K562 (cell line): Measurements from ENCODE around the gene MAML3. TPM values are rescaled to one million over a fixed set of nuclear protein-coding genes. Genes with fewer than 3 reads are reported as not detected.

ENCODE experiments used
- ATAC-seq: fragments of 200-7000 bp; cut with Tn5 transposase; 3 replicates; pipeline ENCODE4 v1.9.1; 2020; ENCODE audit warnings: moderate library complexity
- BruUV-seq: library from RNA; stranded (reverse); fragments of 400-500 nt; replicated peaks from 2 replicates; lab custom pipeline; 2021; lab: Mats Ljungman, UMichigan
- CTCF ChIA-PET: fragments of 300-600 bp; formaldehyde crosslinking; extraction: SDS; loops from one replicate; lab custom pipeline; 2021; ENCODE audit warnings: low intra/inter-chr PET ratio; lab: Yijun Ruan, JAX
- POLR2A ChIA-PET: fragments of 300-600, 350-650 bp; sonication (Branson Sonifier 250); formaldehyde crosslinking; extraction: SDS; loops from one replicate; lab custom pipeline; 2021; ENCODE audit warnings: antibody characterized with exemption, inconsistent platforms; lab: Yijun Ruan, JAX
- DNase-seq, 4 experiments: peaks; one replicate each; pipeline versions ENCODE4 v3.0.0 to v3.0.0-alpha.2; 2011 to 2018; ENCODE audit warnings: low spot score in 3 of 4, mixed read lengths in 3 of 4; ENCODE audit errors: extremely low read depth in 1 of 4
- FAIRE-seq: peaks from 2 replicates; lab custom pipeline; 2011; peaks lifted over from hg19 to GRCh38; lab: Jason Lieb, UNC
- H2AFZ ChIP-seq: 2 replicates; pipeline ENCODE4 v1.6.0; 2011; ENCODE audit warnings: low read depth, low read length, control low read depth, inconsistent platforms
- H3K27ac ChIP-seq: fragments of 200-600 bp; 3 replicates; pipeline ENCODE4 v1.8.0; 2011; ENCODE audit warnings: low read depth, mild to moderate bottlenecking, control low read depth, inconsistent platforms, low read length, moderate library complexity, mixed read lengths; ENCODE audit errors: extremely low read depth
- H3K27me3 ChIP-seq, 2 experiments: fragments of 300-600 bp in 1 of 2; 2 replicates in 1 of 2; 3 replicates in 1 of 2; pipeline versions ENCODE4 v1.6.0 to v1.8.0; 2011; ENCODE audit warnings: inconsistent platforms in 2 of 2, low read length in 2 of 2, mild to moderate bottlenecking in 1 of 2, mixed read lengths in 1 of 2, moderate library complexity in 1 of 2; ENCODE audit not compliant: control insufficient read depth in 2 of 2, insufficient read depth in 2 of 2
- H3K36me3 ChIP-seq: fragments of 300-600 bp; 3 replicates; pipeline ENCODE4 v1.8.0; 2011; ENCODE audit warnings: mild to moderate bottlenecking, low read length, inconsistent platforms; ENCODE audit not compliant: control insufficient read depth, insufficient read depth
- H3K4me1 ChIP-seq, 2 experiments: fragments of 200-600 bp in 1 of 2; replicated peaks in 1 of 2; 2 replicates in 1 of 2; 3 replicates in 1 of 2; pipeline versions ENCODE4 v1.5.1 to v1.8.0; 2011; ENCODE audit warnings: inconsistent platforms in 2 of 2, low read length in 2 of 2, mild to moderate bottlenecking in 1 of 2, mixed read lengths in 1 of 2, moderate library complexity in 1 of 2; ENCODE audit not compliant: control insufficient read depth in 2 of 2, insufficient read depth in 2 of 2
- H3K4me2 ChIP-seq: 2 replicates; pipeline ENCODE4 v1.6.1; 2011; ENCODE audit warnings: low read length, control low read depth, inconsistent platforms, mixed read lengths; ENCODE audit not compliant: insufficient read depth
- H3K4me3 ChIP-seq: fragments of 200-600 bp; sonication (generic), shearing (Covaris generic); 2 replicates; pipeline ENCODE4 v1.5.1; 2016; ENCODE audit warnings: control low read depth, inconsistent platforms
- H3K79me2 ChIP-seq: fragments of 200-600 bp; 3 replicates; pipeline ENCODE4 v1.8.0; 2011; ENCODE audit warnings: low read length, inconsistent platforms; ENCODE audit not compliant: control insufficient read depth, insufficient read depth
- H3K9ac ChIP-seq, 2 experiments: 2 replicates each; pipeline versions ENCODE4 v1.6.0 to v1.6.1; 2011; ENCODE audit warnings: low read depth in 2 of 2, low read length in 2 of 2, control low read depth in 1 of 2, inconsistent platforms in 1 of 2, mild to moderate bottlenecking in 1 of 2, mixed read lengths in 1 of 2; ENCODE audit not compliant: insufficient read depth in 1 of 2
- H3K9me1 ChIP-seq: one replicate; pipeline ENCODE4 v1.6.0; 2011; ENCODE audit warnings: inconsistent platforms, mild to moderate bottlenecking, low read length, moderate library complexity; ENCODE audit not compliant: control insufficient read depth, insufficient read depth
- H3K9me3 ChIP-seq: replicated peaks from 2 replicates; pipeline ENCODE4 v1.5.1; 2011; ENCODE audit warnings: low read depth, low read length, inconsistent platforms; ENCODE audit not compliant: control insufficient read depth, insufficient read depth
- H4K20me1 ChIP-seq: replicated peaks from 2 replicates; pipeline ENCODE4 v1.6.1; 2011; ENCODE audit warnings: low read length, inconsistent platforms, mixed read lengths; ENCODE audit not compliant: control insufficient read depth, insufficient read depth
- FOXA1 ChIP-seq: fragments of 450-650 bp; IDR thresholded peaks from 2 replicates; pipeline ENCODE4 v1.6.1; 2016; ENCODE audit warnings: mild to moderate bottlenecking, borderline replicate concordance
- HDAC6 ChIP-seq: IDR thresholded peaks from 2 replicates; pipeline ENCODE4 v1.6.1; 2012; ENCODE audit warnings: low read depth, mild to moderate bottlenecking, control low read depth, inconsistent platforms, low read length, moderate library complexity
- MEIS2 ChIP-seq: fragments of 450-650 bp; IDR thresholded peaks from 2 replicates; pipeline ENCODE4 v1.6.1; 2014; ENCODE audit warnings: mild to moderate bottlenecking; ENCODE audit not compliant: partially characterized antibody
- RFX1 ChIP-seq: fragments of 450-650 bp; IDR thresholded peaks from 2 replicates; pipeline ENCODE4 v1.6.1; 2016; ENCODE audit warnings: mild to moderate bottlenecking, moderate library complexity
- ZC3H11A ChIP-seq: IDR thresholded peaks from 2 replicates; pipeline ENCODE4 v1.6.1; 2012; ENCODE audit warnings: low read depth, low read length, improper control_type of control experiment
- ZNF395 ChIP-seq: fragments of 200-800 bp; sonication (Bioruptor generic); IDR thresholded peaks from 2 replicates; pipeline ENCODE4 v1.6.1; 2017; ENCODE audit warnings: missing genetic modification characterization, missing compliant biosample characterization
- WGBS: fragments of 100-300 bp; shearing (Covaris generic); methylation state at CpG from one replicate; pipeline ENCODE4 v1.1.6; 2016; ENCODE audit warnings: low coverage, mixed read lengths; ENCODE audit not compliant: insufficient coverage; ENCODE audit errors: missing lambda C conversion rate; 5-methylcytosine and 5-hydroxymethylcytosine counted together
- in situ Hi-C: fragments of 300-500 bp; cut with MboI; formaldehyde crosslinking; loops from 4 replicates; pipeline ENCODE4 v1.15.0; 2018; ENCODE audit warnings: inconsistent platforms, mixed read lengths
- intact Hi-C: fragments of 100-400 bp; cut with micrococcal nuclease; formaldehyde crosslinking; loops from 2 replicates; pipeline ENCODE4 v1.14.2; 2022
- polyA plus RNA-seq, 8 experiments: library from polyadenylated mRNA; depleted of rRNA in 4 of 8; stranded (reverse) in 5 of 8; unstranded in 3 of 8; fragments of >200 nt; fragmentation: Nextera tagmentation in 2 of 8; fragmentation: Illumina TruSeq in 1 of 8; extraction: Ambion mirVana in 2 of 8; extraction: Trizol in 1 of 8; gene quantifications; 2 replicates each; pipeline versions ENCODE4 v1.2.1 to v1.2.3, GENCODE V29; 2011 to 2014; ENCODE audit warnings: inconsistent platforms in 1 of 8, missing spikeins in 1 of 8
- total RNA-seq, 7 experiments: library from RNA; depleted of rRNA in 6 of 7; stranded (reverse); fragments of >200 nt in 6 of 7; fragmentation: Illumina TruSeq in 2 of 7; extraction: Trizol in 2 of 7; gene quantifications; 2 replicates each; pipeline versions ENCODE4 v1.2.1 to v1.2.3, GENCODE V29; 2011 to 2021; ENCODE audit warnings: low replicate concordance in 1 of 7
- TF ChIP-seq, protein P1 (sequence below): fragments of 450-650 bp; formaldehyde crosslinking; IDR thresholded peaks from 2 replicates; pipeline ENCODE4 v1.4.0; 2020; ENCODE audit warnings: mild to moderate bottlenecking, moderate library complexity

Gene MAML3
- total and polyA plus RNA-seq, 9 of the 15 experiments (the other 6 are each of a cell fraction or from before 2014, with no cell fraction given) = 0.01 to 0.55 (median 0.25) TPM

GRCh38 chr4:140110542-140111215, 43.3 kb downstream of the MAML3 start:
- ATAC-seq (no peak), FAIRE-seq (no peak), DNase-seq (no peak)
- no peak overlapping the region for H3K27ac ChIP-seq
- BruUV-seq = no TSS peak
- H3K9me3 ChIP-seq = no peaks in the 10 kb centered on the region
- no peak overlapping the region for H3K4me3 ChIP-seq
- POLR2A ChIA-PET = no interaction called here
- intact Hi-C loops = no loop called here
- no peaks in the 10 kb centered on the region for H3K79me2 ChIP-seq
- H3K4me1 ChIP-seq = no peaks in the 10 kb centered on the region
- H3K27me3 ChIP-seq = peaks cover 4 to 16% of the 10 kb centered on the region in 2 experiments; a peak in 4 of 5 replicates
- H2AFZ ChIP-seq = no peak overlapping the region
- no peaks in the 10 kb centered on the region for H3K36me3 ChIP-seq
- CTCF ChIA-PET = no interaction called here
- TF ChIP-seq MEIS2 (peak; percentile 24), ZC3H11A (no peak)
- no peak overlapping the region for H3K4me2 ChIP-seq
- H3K9ac ChIP-seq = no peak overlapping the region
- no peaks in the 10 kb centered on the region for H3K9me1 ChIP-seq
- no peaks in the 10 kb centered on the region for H4K20me1 ChIP-seq
- 2% methylated on average over 3 of the region's 3 CpGs for WGBS
- in situ Hi-C loops = no loop called here

DNA sequence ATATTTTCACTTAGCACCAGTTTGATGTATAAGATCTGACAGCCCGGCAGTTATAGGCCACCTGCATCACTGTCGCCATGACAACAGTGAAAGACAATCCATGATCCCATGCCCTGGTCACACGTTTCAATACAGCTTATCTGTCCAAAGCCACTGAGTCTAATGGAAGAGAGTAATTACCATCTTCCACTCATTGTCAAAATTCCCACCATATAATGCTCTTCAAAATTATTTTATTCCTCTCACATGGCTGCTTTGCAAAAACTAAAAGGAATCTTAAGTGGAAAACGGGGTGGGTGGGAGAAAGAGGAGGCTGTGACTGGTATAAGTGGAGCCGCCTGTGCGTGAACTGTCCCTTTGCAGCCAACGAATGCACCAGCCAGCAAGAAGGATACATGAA, 44.2 kb downstream of the MAML3 start:
- no peak for TF ChIP-seq FOXA1
- TF ChIP-seq, protein P1, sequence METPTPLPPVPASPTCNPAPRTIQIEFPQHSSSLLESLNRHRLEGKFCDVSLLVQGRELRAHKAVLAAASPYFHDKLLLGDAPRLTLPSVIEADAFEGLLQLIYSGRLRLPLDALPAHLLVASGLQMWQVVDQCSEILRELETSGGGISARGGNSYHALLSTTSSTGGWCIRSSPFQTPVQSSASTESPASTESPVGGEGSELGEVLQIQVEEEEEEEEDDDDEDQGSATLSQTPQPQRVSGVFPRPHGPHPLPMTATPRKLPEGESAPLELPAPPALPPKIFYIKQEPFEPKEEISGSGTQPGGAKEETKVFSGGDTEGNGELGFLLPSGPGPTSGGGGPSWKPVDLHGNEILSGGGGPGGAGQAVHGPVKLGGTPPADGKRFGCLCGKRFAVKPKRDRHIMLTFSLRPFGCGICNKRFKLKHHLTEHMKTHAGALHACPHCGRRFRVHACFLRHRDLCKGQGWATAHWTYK (CRISPR knock-in tag) = no peak
- no peak for TF ChIP-seq HDAC6
- no peak for TF ChIP-seq ZNF395 (CRISPR knock-in tag)
- peak; percentile 58 for TF ChIP-seq RFX1
- TF ChIP-seq, all 486 proteins: peak for 1
- H3K79me2 ChIP-seq = no peaks in the 10 kb centered on the region
- H3K27ac ChIP-seq = no peak overlapping the region
- H2AFZ ChIP-seq = no peak overlapping the region
- H3K36me3 ChIP-seq = no peaks in the 10 kb centered on the region
- DNase-seq (no peak), ATAC-seq (no peak), FAIRE-seq (no peak)
- no peaks in the 10 kb centered on the region for H3K9me1 ChIP-seq
- H3K4me3 ChIP-seq = no peak overlapping the region
- POLR2A ChIA-PET = no interaction called here
- H3K4me2 ChIP-seq = no peak overlapping the region
- H3K9ac ChIP-seq = no peak overlapping the region
- no TSS peak for BruUV-seq
- 0% methylated on average over 6 of the region's 7 CpGs for WGBS
- H3K9me3 ChIP-seq = no peaks in the 10 kb centered on the region
- no peaks in the 10 kb centered on the region for H4K20me1 ChIP-seq
- peaks cover 4 to 16% of the 10 kb centered on the region in 2 experiments; a peak in 4 of 5 replicates for H3K27me3 ChIP-seq
- no peaks in the 10 kb centered on the region for H3K4me1 ChIP-seq
- in situ Hi-C loops = no loop called here
- intact Hi-C loops = no loop called here
- CTCF ChIA-PET = no interaction called here
